NCI-H345 treated with DMSO at 0.1 percent for 48 hours (cell line): Measurements from ENCODE around the gene MOB3C.

Source experiments
- DNase-seq: peaks from one replicate; lab custom pipeline; 2025; ENCODE audit not compliant: unreplicated experiment; lab: John Stamatoyannopoulos, UW

Gene MOB3C

DNA sequence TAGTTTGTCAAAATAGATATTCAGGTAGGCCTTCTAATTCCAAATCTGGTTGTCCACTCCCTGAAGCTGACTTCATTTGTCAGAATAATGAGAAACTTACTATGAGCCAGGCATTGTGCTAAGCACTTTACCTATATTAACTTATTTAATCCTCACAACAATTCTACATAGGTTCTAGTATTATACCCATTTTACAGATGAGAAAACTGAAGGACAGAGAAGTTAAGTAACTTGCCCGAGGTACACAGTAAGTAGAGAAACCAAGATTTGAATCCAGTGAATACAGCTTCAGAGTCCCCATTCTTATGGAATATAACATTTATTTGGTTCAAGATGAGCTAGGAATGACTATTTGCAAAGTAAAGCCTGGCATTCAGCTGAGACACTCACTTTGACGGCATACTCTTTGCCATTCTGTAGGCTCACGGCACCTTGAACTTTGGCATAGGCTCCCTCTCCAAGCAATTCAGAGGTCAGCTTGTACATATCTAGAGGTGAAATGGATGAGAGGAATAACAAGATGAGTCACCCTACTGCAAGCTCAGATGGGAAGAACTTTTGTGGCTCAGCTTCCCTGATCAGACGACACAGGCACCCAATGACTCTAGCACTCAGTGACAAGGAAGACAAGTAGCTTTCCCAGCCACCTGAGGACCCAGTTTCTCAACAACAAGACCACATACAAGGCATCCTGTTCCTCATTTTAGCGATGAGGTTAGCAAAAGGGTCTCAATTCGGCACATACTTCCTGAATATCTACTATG lies 36.3 kb downstream of the MOB3C start:
- no peak for DNase-seq

GRCh38 chr1:46577671-46578070 lies 38.9 kb downstream of the MOB3C start:
- DNase-seq, result no peak

- no peak for DNase-seq
Measured at GRCh38 chr1:46576596-46576995, 40.0 kb downstream of the MOB3C start.

- DNase-seq, result no peak
Measured at GRCh38 chr1:46575778-46576177, 40.8 kb downstream of the MOB3C start.

DNA sequence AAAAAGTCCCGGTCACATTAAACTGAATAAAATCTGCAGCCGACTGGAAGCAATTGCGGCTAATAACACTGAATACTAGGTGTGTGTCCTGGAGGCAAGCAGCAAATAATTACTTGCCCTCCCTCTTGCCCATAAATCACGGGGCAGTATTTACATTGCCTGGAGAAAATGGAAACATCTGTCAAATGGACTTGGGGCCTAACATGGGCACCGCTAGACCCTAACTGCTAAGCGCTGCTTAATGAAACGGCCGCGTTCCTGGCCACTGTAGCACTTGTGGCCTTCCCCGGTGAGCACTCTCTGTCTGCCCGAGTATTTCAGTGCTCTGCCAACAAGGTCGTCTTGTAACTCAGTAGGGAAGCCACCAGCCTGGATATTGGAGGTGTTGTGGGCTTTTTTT lies 41.3 kb downstream of the MOB3C start:
- no peak for DNase-seq

GRCh38 chr1:46571691-46572225 lies 44.9 kb downstream of the MOB3C start:
- DNase-seq, result no peak

- DNase-seq, result no peak
Measured at GRCh38 chr1:46569884-46570725, 46.5 kb downstream of the MOB3C start.

- no peak for DNase-seq
Measured at GRCh38 chr1:46569116-46569515, 47.5 kb downstream of the MOB3C start.

DNA sequence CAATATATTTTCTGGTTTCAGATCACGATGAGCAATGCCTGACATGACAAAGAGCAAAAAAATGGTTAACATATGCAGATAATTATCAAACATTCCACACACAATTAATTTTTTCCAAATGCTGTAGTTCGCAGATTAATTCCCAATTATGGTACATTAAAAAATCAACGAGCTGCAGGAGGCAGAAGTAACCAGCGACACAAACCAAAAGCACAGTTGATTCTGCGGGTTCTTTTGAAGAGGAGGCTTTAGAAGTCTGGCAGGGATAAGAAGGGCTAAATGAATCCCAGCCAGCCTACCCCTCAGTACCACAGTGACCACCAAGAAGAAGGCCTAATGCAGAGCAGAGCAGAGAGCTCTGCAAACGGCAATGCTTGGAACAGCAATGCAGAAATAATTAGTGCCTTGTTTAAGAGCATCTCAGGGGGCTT lies 48.1 kb downstream of the MOB3C start:
- no peak for DNase-seq

DNA sequence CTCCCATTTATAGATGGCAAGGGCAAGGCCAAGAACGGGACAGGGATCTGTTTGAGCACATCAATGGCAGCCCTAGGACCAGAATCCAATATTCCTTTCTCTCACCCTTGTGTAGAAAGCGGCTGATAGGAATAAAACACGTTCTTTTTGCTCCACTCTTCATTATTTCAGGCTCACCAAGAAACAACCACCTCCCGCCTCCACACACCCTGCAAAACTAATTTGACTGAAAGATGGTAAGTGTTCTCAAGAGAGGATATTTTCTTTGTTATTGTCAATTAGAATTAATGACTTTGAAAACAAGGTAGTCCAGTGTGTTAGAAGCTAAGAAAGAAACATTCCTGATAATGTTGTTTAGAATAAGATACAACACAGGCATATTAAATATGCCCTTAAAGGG lies 53.3 kb downstream of the MOB3C start:
- DNase-seq, result no peak

- no peak for DNase-seq
Measured at GRCh38 chr1:46562498-46562897, 54.1 kb downstream of the MOB3C start.

DNA sequence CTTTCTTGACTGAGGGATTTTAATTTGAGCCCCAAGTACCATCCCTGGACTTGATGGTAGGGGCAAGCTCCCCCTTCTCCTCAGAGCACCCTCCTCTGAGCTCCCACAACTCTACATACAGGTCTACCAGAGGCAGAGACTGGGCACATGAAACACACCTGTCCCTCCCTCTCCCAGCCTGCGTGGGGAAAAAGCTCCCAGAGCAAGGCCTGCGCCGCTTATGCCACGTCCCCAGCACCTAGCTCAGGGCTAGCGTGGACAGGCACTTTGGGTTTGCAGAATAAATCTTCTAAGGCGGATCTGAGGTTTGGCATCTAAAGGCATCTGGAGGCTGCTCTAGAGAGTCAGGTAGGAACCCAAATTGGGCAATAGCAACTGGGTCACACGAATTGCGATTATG lies 57.6 kb downstream of the MOB3C start:
- no peak for DNase-seq

DNA sequence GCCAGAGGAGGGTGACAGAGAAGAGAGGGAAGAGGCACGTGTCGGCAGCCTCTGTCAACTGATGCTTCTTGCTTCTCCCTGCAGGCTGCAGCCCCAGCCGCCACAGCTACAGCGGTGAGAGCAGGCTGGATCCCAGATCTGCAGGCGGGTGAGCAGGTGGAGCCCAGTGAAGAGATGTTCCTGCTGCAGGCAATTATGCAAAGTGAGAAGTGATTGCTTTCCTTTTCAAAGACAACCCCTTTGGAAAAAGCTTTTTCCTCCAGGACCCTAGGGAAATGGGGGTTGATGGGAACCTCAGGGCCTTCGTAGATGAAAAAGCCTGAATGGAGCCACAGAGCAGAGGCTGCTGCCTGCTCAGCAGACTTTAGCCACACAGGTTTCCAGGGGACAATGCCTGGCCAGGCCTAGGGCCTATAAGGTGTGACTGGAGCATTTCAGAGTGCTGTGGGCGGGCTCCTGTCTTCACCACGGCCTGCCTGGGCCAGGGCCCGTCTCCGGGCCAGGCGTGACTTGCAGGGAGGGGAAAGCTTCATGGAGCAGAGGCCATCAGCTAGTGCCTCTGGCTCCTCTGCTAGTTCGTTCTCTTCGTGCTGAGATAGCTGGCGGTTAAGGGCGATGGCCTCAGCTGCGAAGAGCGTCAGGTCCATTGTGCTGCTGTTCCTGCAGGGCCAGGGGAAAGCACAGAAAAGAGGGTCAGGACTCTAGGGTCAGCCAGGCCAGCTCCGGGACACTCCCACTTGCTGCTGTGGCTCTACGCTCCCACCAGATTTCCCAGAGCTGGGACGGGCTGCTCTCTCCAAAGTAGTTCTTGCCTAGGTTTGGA lies 58.3 kb downstream of the MOB3C start:
- DNase-seq, result no peak
